ENCODE measurements around the gene KIF5A.

- no peak for TF ChIP-seq CTCF (IDR thresholded peaks at IDR 0.05)
- no peak for TF ChIP-seq POLR2AphosphoS5 (IDR thresholded peaks at IDR 0.05)
- TF ChIP-seq POLR2A (IDR thresholded peaks at IDR 0.05; ENCODE audit: low read depth) = no peak
These were observed 1.1 kb downstream of the KIF5A start for GRCh38 chr12:57550641-57551549.

Data from esophagus muscularis mucosa (tissue), 3 donors.